Gastroesophageal sphincter (tissue), 4 donors: ENCODE results near the gene NANOS1. TPM values are rescaled to one million over a fixed set of nuclear protein-coding genes. Genes with fewer than 3 reads are reported as not detected.

Source experiments
- ATAC-seq: fragments of 150-250 bp; one replicate; pipeline ENCODE4 v1.9.1; 2016; ENCODE audit warnings: mild to moderate bottlenecking, moderate library complexity
- H3K27ac ChIP-seq, 4 donors: fragments of 200-600 bp; sonication (generic) in 3 of 4; 1 replicate in 3 of 4; 2 replicates in 1 of 4; pipeline ENCODE4 v1.5.1; 2016 to 2019
- H3K27me3 ChIP-seq: fragments of 200-600 bp; sonication (generic); one replicate; pipeline ENCODE4 v1.5.1; 2019
- H3K36me3 ChIP-seq, 2 donors: fragments of 200-600 bp; sonication (generic); one replicate each; pipeline ENCODE4 v1.5.1; 2019; ENCODE audit warnings: control low read depth in 1 of 2
- H3K4me1 ChIP-seq, 3 donors: fragments of 200-600 bp; sonication (generic); 1 replicate in 2 of 3; 2 replicates in 1 of 3; pipeline ENCODE4 v1.5.1; 2016 to 2019; ENCODE audit warnings: control low read depth in 2 of 3
- H3K4me3 ChIP-seq, 2 donors: fragments of 200-600 bp; sonication (generic); one replicate each; pipeline ENCODE4 v1.5.1; 2019; ENCODE audit warnings: mild to moderate bottlenecking in 1 of 2, moderate library complexity in 1 of 2
- H3K9me3 ChIP-seq, 3 donors: fragments of 200-600 bp; sonication (generic); one replicate each; pipeline ENCODE4 v1.5.1; 2017 to 2019; ENCODE audit warnings: control low read depth in 2 of 3
- EP300 ChIP-seq: sonication (generic); formaldehyde crosslinking; IDR thresholded peaks from one replicate; pipeline ENCODE4 v1.6.1; 2017; ENCODE audit warnings: antibody characterized with exemption, mild to moderate bottlenecking
- POLR2A ChIP-seq, 2 donors: fragments of 450-650 bp; IDR thresholded peaks; one replicate each; pipeline ENCODE4 v1.6.1; 2017; ENCODE audit warnings: antibody characterized with exemption in 2 of 2, mild to moderate bottlenecking in 2 of 2, moderate library complexity in 1 of 2
- POLR2AphosphoS5 ChIP-seq: sonication (generic); formaldehyde crosslinking; IDR thresholded peaks from one replicate; pipeline ENCODE4 v1.6.1; 2017; ENCODE audit warnings: antibody characterized with exemption
- WGBS, 2 donors: methylation state at CpG; one replicate each; pipeline ENCODE4 v1.1.5; 2018; ENCODE audit warnings: low coverage in 1 of 2; 5-methylcytosine and 5-hydroxymethylcytosine counted together
- total RNA-seq, 4 donors: library from RNA; depleted of rRNA; stranded (reverse); fragments of >200 nt; gene quantifications; one replicate each; pipeline ENCODE4 v1.1.0, GENCODE V29; 2016
- TF ChIP-seq, protein P1 (sequence below), 4 experiments: fragments of 200-600 bp in 2 of 4; fragments of 450-650 bp in 2 of 4; sonication (generic) in 1 of 4; IDR thresholded peaks; one replicate each; pipeline ENCODE4 v1.5.1; 2017 to 2019; ENCODE audit warnings: antibody characterized with exemption in 4 of 4, mild to moderate bottlenecking in 2 of 4, moderate library complexity in 2 of 4

NANOS1 gene, protein sequence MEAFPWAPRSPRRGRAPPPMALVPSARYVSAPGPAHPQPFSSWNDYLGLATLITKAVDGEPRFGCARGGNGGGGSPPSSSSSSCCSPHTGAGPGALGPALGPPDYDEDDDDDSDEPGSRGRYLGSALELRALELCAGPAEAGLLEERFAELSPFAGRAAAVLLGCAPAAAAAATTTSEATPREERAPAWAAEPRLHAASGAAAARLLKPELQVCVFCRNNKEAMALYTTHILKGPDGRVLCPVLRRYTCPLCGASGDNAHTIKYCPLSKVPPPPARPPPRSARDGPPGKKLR
- 10 to 100 TPM; 16.1 to 24.1 (median 20.8) TPM for total RNA-seq

DNA sequence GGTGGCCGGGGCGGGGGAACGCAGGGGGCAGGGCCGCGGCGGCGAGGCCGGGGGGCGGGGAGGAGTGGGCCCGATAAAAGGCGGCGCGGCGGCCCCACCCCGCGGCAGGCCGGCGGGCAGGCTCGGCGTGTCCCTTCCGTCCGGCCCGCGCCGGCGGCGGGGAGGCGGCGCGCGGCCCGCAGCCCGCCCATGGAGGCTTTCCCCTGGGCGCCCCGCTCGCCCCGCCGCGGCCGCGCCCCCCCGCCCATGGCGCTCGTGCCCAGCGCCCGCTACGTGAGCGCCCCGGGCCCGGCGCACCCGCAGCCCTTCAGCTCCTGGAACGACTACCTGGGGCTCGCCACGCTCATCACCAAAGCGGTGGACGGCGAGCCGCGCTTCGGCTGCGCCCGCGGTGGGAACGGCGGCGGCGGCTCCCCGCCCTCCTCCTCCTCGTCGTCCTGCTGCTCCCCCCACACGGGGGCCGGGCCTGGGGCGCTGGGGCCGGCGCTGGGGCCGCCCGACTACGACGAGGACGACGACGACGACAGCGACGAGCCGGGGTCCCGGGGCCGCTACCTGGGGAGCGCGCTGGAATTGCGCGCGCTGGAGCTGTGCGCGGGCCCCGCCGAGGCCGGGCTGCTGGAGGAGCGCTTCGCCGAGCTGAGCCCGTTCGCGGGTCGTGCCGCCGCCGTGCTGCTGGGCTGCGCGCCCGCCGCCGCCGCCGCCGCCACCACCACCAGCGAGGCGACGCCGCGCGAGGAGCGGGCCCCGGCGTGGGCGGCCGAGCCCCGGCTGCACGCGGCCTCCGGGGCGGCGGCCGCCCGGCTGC lies at the start of gene NANOS1:
Gene NANOS1 (plus strand): TSS at position 102 of the 808 bp plus-strand sequence. CDS start 88 bp downstream, at position 190.
- Histone ChIP-seq H3K4me3 (peak within 1 kb of the TSS; percentile 79 to 83), H3K36me3 (peaks cover 0 to 21% of the 10 kb centered on the region in 2 donors), H3K4me1 (peaks cover 0 to 62% (median 29%) of the 10 kb centered on the region in 3 donors), H3K27me3 (no peaks in the 10 kb centered on the region), H3K9me3 (no peaks in the 10 kb centered on the region), H3K27ac (peak within 1 kb of the TSS; percentile 63 to 89 (median 86))
- no CpG with 5 or more reads among the region's 136 CpGs for WGBS, 2 donors
- no peak for ATAC-seq
- peak in 1 of 2 donors; percentile 49 for TF ChIP-seq POLR2A (IDR thresholded peaks at IDR 0.05)
- TF ChIP-seq POLR2AphosphoS5 = no peak

DNA sequence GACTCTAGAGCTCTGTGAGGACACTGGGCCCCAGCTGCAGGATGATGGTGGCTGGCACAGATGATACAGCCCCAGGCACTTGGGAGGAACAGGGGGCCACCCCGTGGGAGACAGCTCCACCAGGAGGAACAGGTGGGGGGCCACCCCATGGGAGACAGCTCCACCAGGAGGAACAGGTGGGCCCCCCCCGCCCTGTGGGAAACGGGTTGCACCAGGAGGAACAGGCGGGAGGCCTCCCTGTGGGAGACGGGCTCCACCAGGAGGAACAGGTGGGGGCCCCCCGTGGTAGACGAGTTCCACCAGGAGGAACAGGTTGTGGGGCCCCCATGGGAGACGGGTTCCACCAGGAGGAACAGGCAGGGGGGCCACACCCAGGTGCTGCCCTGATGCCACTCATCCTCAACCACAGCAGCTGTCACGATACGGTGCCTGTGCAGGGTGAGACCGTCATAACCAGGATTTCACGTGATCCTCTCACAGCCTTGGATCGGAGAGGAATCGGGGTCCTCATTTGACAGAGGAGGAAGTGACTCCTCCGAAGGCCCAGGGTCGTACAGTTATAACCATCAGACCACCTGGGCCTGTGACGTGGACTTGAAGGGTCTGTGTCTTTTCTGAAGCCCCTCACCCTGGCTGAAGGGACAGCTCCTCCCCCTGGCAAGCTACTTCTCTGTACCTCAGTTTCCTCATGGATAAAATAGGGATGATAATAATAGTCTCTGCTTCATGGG lies 49.2 kb upstream of the NANOS1 start:
- Histone ChIP-seq H3K4me3 (no peak overlapping the region), H3K9me3 (peaks cover 0 to 11% (median 0%) of the 10 kb centered on the region in 3 donors), H3K36me3 (no peaks in the 10 kb centered on the region), H3K27me3 (no peaks in the 10 kb centered on the region), H3K27ac (no peak overlapping the region), H3K4me1 (no peaks in the 10 kb centered on the region)
- TF ChIP-seq, protein P1, sequence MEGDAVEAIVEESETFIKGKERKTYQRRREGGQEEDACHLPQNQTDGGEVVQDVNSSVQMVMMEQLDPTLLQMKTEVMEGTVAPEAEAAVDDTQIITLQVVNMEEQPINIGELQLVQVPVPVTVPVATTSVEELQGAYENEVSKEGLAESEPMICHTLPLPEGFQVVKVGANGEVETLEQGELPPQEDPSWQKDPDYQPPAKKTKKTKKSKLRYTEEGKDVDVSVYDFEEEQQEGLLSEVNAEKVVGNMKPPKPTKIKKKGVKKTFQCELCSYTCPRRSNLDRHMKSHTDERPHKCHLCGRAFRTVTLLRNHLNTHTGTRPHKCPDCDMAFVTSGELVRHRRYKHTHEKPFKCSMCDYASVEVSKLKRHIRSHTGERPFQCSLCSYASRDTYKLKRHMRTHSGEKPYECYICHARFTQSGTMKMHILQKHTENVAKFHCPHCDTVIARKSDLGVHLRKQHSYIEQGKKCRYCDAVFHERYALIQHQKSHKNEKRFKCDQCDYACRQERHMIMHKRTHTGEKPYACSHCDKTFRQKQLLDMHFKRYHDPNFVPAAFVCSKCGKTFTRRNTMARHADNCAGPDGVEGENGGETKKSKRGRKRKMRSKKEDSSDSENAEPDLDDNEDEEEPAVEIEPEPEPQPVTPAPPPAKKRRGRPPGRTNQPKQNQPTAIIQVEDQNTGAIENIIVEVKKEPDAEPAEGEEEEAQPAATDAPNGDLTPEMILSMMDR (IDR thresholded peaks at IDR 0.05) = no peak
- no peak for TF ChIP-seq EP300
- no peak for TF ChIP-seq POLR2A (IDR thresholded peaks at IDR 0.05)
- TF ChIP-seq POLR2AphosphoS5 = no peak
- no peak for ATAC-seq
- WGBS, 2 donors = 97% methylated on average over 5 of the region's 17 CpGs; no CpG with 5 or more reads in 1 of the 2 donors

DNA sequence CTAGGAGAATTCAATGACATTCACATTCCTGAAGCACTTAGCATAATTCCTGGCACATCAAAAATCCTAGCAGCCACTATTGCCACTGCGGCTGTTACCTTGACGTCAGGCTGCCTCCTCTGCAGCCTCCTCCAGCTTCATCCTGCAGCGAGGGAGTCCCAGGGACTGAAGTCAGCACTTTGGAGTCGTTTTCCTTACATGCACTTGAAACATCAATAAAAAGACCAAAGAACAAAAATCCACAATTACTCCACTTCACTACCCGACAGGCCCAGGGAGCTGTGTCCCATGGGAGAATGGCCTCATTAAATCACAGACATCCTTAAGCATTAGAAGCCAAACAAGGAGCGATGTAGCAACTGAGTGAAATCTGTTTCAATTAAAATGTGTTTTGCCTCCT lies 48.6 kb upstream of the NANOS1 start:
- no peak for ATAC-seq
- H3K36me3 ChIP-seq = no peaks in the 10 kb centered on the region
- H3K9me3 ChIP-seq = peaks cover 0 to 17% (median 0%) of the 10 kb centered on the region in 3 donors
- no peak overlapping the region for H3K27ac ChIP-seq
- no peak for TF ChIP-seq POLR2AphosphoS5
- TF ChIP-seq, protein P1 (IDR thresholded peaks at IDR 0.05) = no peak
- TF ChIP-seq POLR2A (IDR thresholded peaks at IDR 0.05) = no peak
- no peak for TF ChIP-seq EP300
- no peaks in the 10 kb centered on the region for H3K4me1 ChIP-seq
- 83% methylated on average over 3 to 4 of the region's 6 CpGs for WGBS, 2 donors
- no peaks in the 10 kb centered on the region for H3K27me3 ChIP-seq
- H3K4me3 ChIP-seq = no peak overlapping the region

DNA sequence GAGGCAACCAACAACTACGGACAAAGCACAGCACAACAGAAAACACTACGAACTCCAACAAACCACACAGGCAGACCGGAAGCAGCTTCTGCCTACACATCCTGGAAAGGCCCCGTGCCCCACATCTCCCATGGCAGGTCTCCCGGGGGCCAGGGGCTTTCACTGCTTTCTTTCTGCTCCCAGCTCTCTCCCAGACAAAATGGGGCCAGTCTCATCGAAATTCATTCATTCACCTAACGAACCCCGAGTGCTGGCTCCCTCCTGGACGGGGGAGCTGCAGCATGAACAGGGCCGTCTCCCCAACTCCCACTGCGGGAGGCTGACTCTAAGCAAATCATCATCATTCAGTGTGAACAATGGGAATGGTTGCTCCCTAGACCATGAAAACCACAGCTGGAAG lies 47.6 kb upstream of the NANOS1 start:
- H3K4me3 ChIP-seq = no peak overlapping the region
- no peak for ATAC-seq
- no peak overlapping the region for H3K27ac ChIP-seq
- TF ChIP-seq POLR2A (IDR thresholded peaks at IDR 0.05) = no peak
- TF ChIP-seq, protein P1 (IDR thresholded peaks at IDR 0.05) = no peak
- no peak for TF ChIP-seq EP300
- TF ChIP-seq POLR2AphosphoS5 = no peak
- 79 to 94% methylated on average over 5 of the region's 11 CpGs for WGBS, 2 donors
- peaks cover 0 to 27% (median 0%) of the 10 kb centered on the region in 3 donors for H3K9me3 ChIP-seq
- no peaks in the 10 kb centered on the region for H3K4me1 ChIP-seq
- H3K36me3 ChIP-seq = no peaks in the 10 kb centered on the region
- H3K27me3 ChIP-seq = no peaks in the 10 kb centered on the region

DNA sequence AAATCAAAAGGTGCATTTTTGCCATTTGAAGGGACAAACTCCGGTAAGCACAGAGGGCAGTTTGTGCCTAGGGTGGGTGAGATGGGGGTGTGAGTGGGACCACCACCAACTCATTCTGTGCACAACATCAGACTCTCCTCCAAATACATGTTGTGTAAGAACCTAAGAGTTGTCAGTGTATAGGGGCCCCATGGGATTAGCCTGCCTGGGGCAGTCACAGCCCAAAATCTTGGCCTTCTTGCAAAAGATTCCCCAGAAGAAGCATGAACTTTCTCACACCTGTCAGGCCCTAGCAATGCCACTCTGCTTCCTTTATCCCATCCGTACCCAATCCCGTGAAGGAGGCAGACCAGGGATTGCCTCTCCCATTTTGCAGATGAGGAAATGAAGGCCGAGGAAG lies 47.1 kb upstream of the NANOS1 start:
- no peak for ATAC-seq
- H3K27ac ChIP-seq = no peak overlapping the region
- no peaks in the 10 kb centered on the region for H3K27me3 ChIP-seq
- no peaks in the 10 kb centered on the region for H3K36me3 ChIP-seq
- H3K4me1 ChIP-seq = no peaks in the 10 kb centered on the region
- WGBS, 2 donors = 89 to 100% methylated on average over 1 to 3 of the region's 4 CpGs
- TF ChIP-seq, protein P1 (IDR thresholded peaks at IDR 0.05) = no peak
- no peak for TF ChIP-seq EP300
- TF ChIP-seq POLR2AphosphoS5 = no peak
- no peak for TF ChIP-seq POLR2A (IDR thresholded peaks at IDR 0.05)
- H3K4me3 ChIP-seq = no peak overlapping the region
- H3K9me3 ChIP-seq = peaks cover 0 to 27% (median 0%) of the 10 kb centered on the region in 3 donors
